Activated T-helper 1 cell treated with anti-CD3 and anti-CD28 coated beads, Interleukin-12 subunit alpha, Interleukin-12 subunit beta, Interleukin-2, Interleukin-4 antibody, amounts not matched to agents 30 ng/mL and 10 ng/mL and 1 ng/mL, durations not matched to agents 14 hours and 24 hours and 36 hours (primary cell): ENCODE data around the gene MRC2. TPM values are rescaled to one million over a fixed set of nuclear protein-coding genes. Genes with fewer than 3 reads are reported as not detected.
"Not testable (repeated sequence)": the region's sequence is repeated elsewhere in the genome, so short reads cannot be mapped to it uniquely, and the experiment has no call there.

Experiments
- DNase-seq: peaks from one replicate; pipeline ENCODE4 v3.0.0; 2021; ENCODE audit warnings: low spot score
- H3K27ac Mint-ChIP-seq: one replicate; pipeline ENCODE4 v1.8.0; 2021; ENCODE audit warnings: mild to moderate bottlenecking, mixed read lengths
- H3K27me3 Mint-ChIP-seq: one replicate; pipeline ENCODE4 v1.8.0; 2022; ENCODE audit warnings: mild to moderate bottlenecking, moderate library complexity, mixed read lengths; ENCODE audit not compliant: insufficient read depth
- H3K36me3 Mint-ChIP-seq: one replicate; pipeline ENCODE4 v1.8.0; 2021; ENCODE audit warnings: low read depth, mixed read lengths
- H3K4me1 Mint-ChIP-seq: one replicate; pipeline ENCODE4 v1.8.0; 2021; ENCODE audit warnings: low read depth, mixed read lengths
- H3K4me3 Mint-ChIP-seq: one replicate; pipeline ENCODE4 v1.8.0; 2021; ENCODE audit warnings: mild to moderate bottlenecking, moderate library complexity, mixed read lengths
- H3K9me3 Mint-ChIP-seq: one replicate; pipeline ENCODE4 v1.8.0; 2021; ENCODE audit warnings: mixed read lengths
- intact Hi-C: fragments of 100-400 bp; cut with micrococcal nuclease; formaldehyde crosslinking; loops from one replicate; pipeline ENCODE4 v1.15.1; 2024
- total RNA-seq: library from RNA; stranded (reverse); gene quantifications from 2 replicates; pipeline ENCODE4 v1.2.3, GENCODE V29; 2022

Gene MRC2
- total RNA-seq, 1 donor from 2014 or later, result 1.6 TPM

DNA sequence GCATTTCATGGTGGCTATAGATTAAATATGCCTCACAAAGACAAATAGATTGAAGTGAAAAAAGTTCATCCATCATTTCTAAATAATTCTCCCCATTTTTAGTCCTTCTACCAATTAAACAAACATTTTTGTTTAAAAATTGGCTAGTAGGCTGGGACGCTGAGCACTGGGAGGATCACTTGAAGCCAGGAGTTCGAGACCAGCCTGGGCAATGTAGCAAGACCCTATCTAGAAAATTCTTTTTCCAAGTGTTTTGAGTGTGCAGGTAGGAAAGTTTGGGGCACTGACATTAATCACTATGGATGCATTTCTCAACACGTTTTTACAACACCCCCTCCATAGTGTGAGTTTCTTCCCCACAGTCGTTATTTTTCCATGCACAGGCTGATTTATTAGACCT, 56.7 kb downstream of the MRC2 start:
- Mint-ChIP-seq H3K4me3 (no peak overlapping the region), H3K9me3 (no peaks in the 10 kb centered on the region), H3K36me3 (no peaks in the 10 kb centered on the region), H3K27ac (no peak overlapping the region), H3K27me3 (peaks cover 10% of the 10 kb centered on the region), H3K4me1 (no peaks in the 10 kb centered on the region)
- intact Hi-C loops, result no loop called here
- DNase-seq, result no peak

DNA sequence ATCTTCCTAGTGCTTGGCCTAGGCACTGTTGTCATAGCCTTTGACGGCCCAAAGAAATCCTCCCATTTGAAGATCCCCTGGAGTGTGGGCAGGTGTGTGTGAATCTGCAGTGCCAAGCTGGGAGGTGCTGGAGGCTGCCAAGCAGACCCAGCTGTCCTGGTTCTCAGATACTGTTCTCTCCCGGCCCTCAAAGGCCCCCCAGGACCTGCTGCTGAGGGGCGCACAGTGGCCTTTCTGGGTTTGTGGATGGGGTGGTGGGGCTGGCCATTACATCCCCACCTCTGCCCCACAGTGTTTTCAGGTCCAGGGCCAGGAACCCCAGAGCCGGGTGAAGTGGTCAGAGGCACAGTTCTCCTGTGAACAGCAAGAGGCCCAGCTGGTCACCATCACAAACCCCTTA, 60.5 kb downstream of the MRC2 start:
- H3K9me3 Mint-ChIP-seq, result no peaks in the 10 kb centered on the region
- no peak overlapping the region for H3K27ac Mint-ChIP-seq
- intact Hi-C loops, result no loop called here
- DNase-seq, result no peak
- no peaks in the 10 kb centered on the region for H3K36me3 Mint-ChIP-seq
- H3K27me3 Mint-ChIP-seq, result peaks cover 9% of the 10 kb centered on the region
- H3K4me3 Mint-ChIP-seq, result no peak overlapping the region
- no peaks in the 10 kb centered on the region for H3K4me1 Mint-ChIP-seq

DNA sequence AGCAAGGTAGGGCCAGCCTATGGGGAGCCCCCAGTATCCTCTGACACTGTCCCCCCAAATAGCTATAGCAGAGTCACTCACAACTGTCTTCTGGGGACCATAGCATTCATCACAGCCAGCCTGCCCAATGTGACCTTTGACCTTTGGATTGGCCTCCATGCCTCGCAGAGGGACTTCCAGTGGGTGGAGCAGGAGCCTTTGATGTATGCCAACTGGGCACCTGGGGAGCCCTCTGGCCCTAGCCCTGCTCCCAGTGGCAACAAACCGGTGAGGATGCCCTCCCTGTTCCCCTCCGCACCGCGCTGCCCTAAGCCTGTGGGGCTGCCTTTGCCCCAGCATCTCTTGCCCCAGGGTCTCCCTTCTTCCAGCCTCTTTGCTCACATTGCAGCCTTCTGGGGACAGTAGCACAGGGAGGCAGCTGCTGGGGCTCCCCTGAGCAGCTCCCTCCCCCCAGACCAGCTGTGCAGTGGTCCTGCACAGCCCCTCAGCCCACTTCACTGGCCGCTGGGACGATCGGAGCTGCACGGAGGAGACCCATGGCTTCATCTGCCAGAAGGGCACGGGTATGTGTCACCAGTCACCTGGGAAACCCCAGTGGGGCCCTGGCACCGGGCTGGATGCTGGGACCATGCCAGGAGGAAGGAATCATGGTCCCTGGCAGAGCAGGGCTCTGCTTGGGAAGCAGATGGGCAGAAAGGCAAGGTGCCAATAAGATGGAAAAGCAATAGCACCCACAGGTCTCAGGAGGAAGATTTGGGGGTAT, 61.1 kb downstream of the MRC2 start:
- no peaks in the 10 kb centered on the region for H3K36me3 Mint-ChIP-seq
- H3K4me1 Mint-ChIP-seq, result no peaks in the 10 kb centered on the region
- DNase-seq, result no peak
- H3K27me3 Mint-ChIP-seq, result peaks cover 9% of the 10 kb centered on the region
- H3K4me3 Mint-ChIP-seq, result no peak overlapping the region
- intact Hi-C loops, result no loop called here
- H3K27ac Mint-ChIP-seq, result no peak overlapping the region
- no peaks in the 10 kb centered on the region for H3K9me3 Mint-ChIP-seq

DNA sequence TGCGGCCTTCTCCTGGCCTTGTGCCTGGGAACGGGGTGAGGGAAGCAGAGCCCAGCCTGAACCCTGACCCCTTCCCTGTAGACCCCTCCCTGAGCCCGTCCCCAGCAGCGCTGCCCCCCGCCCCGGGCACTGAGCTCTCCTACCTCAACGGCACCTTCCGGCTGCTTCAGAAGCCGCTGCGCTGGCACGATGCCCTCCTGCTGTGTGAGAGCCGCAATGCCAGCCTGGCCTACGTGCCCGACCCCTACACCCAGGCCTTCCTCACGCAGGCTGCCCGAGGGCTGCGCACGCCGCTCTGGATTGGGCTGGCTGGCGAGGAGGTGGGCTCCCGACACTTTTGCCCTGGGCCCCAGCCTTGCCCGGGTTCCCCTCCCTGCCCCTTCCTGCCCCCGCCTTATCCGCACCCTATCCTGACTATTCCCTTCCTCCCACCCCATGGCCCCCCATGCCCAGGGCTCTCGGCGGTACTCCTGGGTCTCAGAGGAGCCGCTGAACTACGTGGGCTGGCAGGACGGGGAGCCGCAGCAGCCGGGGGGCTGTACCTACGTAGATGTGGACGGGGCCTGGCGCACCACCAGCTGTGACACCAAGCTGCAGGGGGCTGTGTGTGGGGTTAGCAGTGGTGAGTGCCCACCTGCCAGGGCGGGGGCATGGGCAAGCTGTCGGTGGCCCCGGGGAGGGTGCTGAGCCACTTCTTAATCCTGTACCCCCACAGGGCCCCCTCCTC, 62.1 kb downstream of the MRC2 start:
- Mint-ChIP-seq H3K4me3 (no peak overlapping the region), H3K27ac (no peak overlapping the region), H3K36me3 (no peaks in the 10 kb centered on the region), H3K9me3 (no peaks in the 10 kb centered on the region), H3K4me1 (no peaks in the 10 kb centered on the region), H3K27me3 (peaks cover 9% of the 10 kb centered on the region)
- intact Hi-C loops, result no loop called here
- no peak for DNase-seq

GRCh38 chr17:62690168-62690897, 62.9 kb downstream of the MRC2 start:
- no peaks in the 10 kb centered on the region for H3K36me3 Mint-ChIP-seq
- H3K27me3 Mint-ChIP-seq, result peaks cover 3% of the 10 kb centered on the region
- intact Hi-C loops, result no loop called here
- H3K9me3 Mint-ChIP-seq, result no peaks in the 10 kb centered on the region
- H3K4me1 Mint-ChIP-seq, result no peaks in the 10 kb centered on the region
- DNase-seq, result no peak
- H3K27ac Mint-ChIP-seq, result no peak overlapping the region
- no peak overlapping the region for H3K4me3 Mint-ChIP-seq

GRCh38 chr17:62691589-62691915, 64.1 kb downstream of the MRC2 start:
- DNase-seq, H3K4me1 Mint-ChIP-seq, H3K27ac Mint-ChIP-seq, intact Hi-C loops, H3K4me3 Mint-ChIP-seq, H3K36me3 Mint-ChIP-seq, H3K27me3 Mint-ChIP-seq, H3K9me3 Mint-ChIP-seq: not testable (repeated sequence)

DNA sequence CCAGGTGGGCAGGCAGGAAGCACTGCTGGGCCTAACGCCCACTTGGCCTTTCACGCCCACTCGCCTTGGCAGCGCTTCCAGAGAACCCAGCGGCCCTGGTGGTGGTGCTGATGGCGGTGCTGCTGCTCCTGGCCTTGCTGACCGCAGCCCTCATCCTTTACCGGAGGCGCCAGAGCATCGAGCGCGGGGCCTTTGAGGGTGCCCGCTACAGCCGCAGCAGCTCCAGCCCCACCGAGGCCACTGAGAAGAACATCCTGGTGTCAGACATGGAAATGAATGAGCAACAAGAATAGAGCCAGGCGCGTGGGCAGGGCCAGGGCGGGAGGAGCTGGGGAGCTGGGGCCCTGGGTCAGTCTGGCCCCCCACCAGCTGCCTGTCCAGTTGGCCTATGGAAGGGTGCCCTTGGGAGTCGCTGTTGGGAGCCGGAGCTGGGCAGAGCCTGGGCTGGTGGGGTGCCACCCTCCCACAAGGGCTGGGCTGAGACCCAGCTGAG, 64.7 kb downstream of the MRC2 start:
- no peaks in the 10 kb centered on the region for H3K36me3 Mint-ChIP-seq
- H3K9me3 Mint-ChIP-seq, result no peaks in the 10 kb centered on the region
- DNase-seq, result no peak
- H3K27ac Mint-ChIP-seq, result no peak overlapping the region
- H3K27me3 Mint-ChIP-seq, result peaks cover 2% of the 10 kb centered on the region
- intact Hi-C loops, result no loop called here
- no peaks in the 10 kb centered on the region for H3K4me1 Mint-ChIP-seq
- no peak overlapping the region for H3K4me3 Mint-ChIP-seq

DNA sequence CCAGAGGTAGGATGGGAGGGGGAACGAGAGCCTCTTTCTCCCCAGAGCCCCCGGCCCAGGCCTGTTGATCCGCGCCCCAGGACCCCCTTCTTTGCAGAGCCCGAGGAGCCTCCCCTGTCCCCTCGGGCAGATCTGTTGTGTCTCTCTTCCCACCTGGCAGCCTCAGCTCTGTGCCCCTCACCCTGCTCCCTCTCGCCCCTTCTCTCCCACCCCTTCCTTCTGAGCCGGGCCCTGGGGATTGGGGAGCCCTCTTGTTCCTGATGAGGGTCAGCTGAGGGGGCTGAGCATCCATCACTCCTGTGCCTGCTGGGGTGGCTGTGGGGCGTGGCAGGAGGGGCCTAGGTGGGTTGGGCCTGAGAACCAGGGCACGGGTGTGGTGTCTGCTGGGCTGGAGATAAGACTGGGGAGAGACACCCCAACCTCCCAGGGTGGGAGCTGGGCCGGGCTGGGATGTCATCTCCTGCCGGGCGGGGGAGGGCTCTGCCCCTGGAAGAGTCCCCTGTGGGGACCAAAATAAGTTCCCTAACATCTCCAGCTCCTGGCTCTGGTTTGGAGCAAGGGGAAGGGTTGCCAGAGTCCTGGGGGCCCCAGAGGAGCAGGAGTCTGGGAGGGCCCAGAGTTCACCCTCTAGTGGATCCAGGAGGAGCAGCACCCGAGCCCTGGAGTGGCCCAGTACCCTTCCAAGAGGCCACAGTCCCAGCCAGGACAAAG, 65.4 kb downstream of the MRC2 start:
- DNase-seq, result no peak
- H3K9me3 Mint-ChIP-seq, result no peaks in the 10 kb centered on the region
- no peak overlapping the region for H3K27ac Mint-ChIP-seq
- peaks cover 3% of the 10 kb centered on the region for H3K27me3 Mint-ChIP-seq
- H3K36me3 Mint-ChIP-seq, result no peaks in the 10 kb centered on the region
- H3K4me1 Mint-ChIP-seq, result no peaks in the 10 kb centered on the region
- no peak overlapping the region for H3K4me3 Mint-ChIP-seq
- intact Hi-C loops, result no loop called here

DNA sequence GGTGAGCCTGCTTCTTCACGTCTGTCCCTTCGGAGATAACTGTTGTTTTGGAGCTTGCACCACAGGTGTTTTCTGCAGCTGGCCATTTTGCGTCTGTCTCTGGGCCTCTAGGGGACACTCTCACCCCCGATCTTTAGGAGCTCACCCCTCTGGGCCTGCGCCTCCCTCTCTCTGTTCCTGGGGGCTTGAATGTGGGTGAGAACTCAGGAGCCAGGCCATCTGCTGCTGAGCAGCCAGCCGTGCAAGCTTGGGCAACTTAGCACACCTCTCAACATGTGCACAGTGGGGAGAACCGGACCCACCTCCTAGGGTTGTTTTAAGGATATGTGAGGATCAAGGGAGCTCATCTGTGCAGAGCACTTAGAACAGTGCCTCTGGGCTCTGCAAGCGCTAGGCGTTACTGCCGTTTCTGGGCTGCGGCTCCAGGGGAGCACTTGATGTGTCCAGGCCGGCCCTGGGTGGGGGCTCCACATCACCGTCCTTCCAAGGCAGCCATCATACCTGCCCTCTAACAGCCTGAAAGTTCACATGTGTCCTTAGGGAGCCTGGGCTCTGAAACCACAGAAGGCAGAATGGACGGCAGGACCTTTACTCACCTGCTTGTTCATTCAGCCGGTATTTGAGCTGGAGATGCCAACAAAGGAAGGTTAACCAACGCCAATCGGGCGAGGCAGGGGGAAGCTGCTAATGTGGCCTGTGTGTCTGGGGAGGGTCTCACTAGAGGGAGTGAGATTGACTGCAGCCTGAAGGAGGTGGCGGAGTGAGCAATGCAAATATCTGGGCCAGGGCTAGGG, 66.3 kb downstream of the MRC2 start:
- H3K9me3 Mint-ChIP-seq, result no peaks in the 10 kb centered on the region
- DNase-seq, result no peak
- intact Hi-C loops, result no loop called here
- H3K27ac Mint-ChIP-seq, result no peak overlapping the region
- H3K36me3 Mint-ChIP-seq, result no peaks in the 10 kb centered on the region
- peaks cover 4% of the 10 kb centered on the region for H3K27me3 Mint-ChIP-seq
- H3K4me3 Mint-ChIP-seq, result no peak overlapping the region
- no peaks in the 10 kb centered on the region for H3K4me1 Mint-ChIP-seq

GRCh38 chr17:62695093-62695738, 67.7 kb downstream of the MRC2 start:
- intact Hi-C loops, H3K36me3 Mint-ChIP-seq, H3K4me1 Mint-ChIP-seq, DNase-seq, H3K4me3 Mint-ChIP-seq, H3K27ac Mint-ChIP-seq, H3K9me3 Mint-ChIP-seq, H3K27me3 Mint-ChIP-seq: not testable (repeated sequence)

DNA sequence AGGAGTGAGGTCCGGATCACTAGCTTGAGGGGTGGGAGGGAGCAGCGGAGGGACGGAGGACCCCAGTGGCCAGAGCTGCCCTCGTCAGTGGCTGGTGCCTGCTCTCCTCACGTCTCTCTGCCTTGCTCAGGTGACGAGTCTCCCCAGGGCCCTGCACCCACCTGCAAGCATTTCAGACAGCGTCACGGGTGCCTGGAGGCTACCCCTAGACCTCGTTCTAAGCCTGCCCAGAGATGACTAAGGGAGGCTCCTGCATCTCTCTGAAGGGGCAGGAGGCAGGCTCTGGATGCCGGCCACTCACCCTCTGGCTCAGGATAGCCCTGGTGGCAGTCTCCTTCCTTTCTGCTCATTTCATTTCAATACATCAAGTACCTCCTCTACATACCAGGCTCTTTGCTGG, 68.8 kb downstream of the MRC2 start:
- Mint-ChIP-seq H3K27me3 (peaks cover 8% of the 10 kb centered on the region), H3K36me3 (no peaks in the 10 kb centered on the region), H3K4me1 (no peaks in the 10 kb centered on the region), H3K4me3 (no peak overlapping the region), H3K9me3 (no peaks in the 10 kb centered on the region), H3K27ac (no peak overlapping the region)
- no peak for DNase-seq
- intact Hi-C loops, result no loop called here
